ENCODE measurements around the gene PPARGC1A. TPM values are rescaled to one million over a fixed set of nuclear protein-coding genes. Genes with fewer than 3 reads are reported as not detected.

The PPARGC1A gene
- total RNA-seq, 1 experiment from 2014 or later = 1.9 TPM

DNA sequence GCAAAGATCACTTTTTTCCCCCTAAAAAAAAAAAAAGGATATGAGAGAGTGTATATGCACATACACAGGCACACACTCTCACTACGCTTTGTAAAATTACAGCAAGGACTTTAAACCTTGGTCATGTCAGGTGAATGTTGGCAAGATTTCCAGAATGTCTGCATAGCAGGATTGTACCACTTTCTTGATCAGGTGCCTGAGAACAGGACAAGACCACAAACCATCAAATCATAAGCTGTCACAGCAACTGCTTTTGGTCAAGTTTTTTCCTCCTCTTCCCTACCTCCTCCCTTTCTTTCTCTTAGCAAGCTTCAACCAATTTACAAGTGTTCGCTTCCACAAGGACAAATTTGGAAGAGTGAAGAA lies 15.3 kb downstream of the PPARGC1A start (continued):
- no peak for TF ChIP-seq ARID4B (CRISPR knock-in tag; IDR thresholded peaks at IDR 0.05; ENCODE audit: borderline replicate concordance)
- no peak for TF ChIP-seq NR2C2 (CRISPR knock-in tag; IDR thresholded peaks at IDR 0.05)
- no peak for TF ChIP-seq IRF1 (CRISPR knock-in tag; IDR thresholded peaks at IDR 0.05)
- TF ChIP-seq CREM (CRISPR knock-in tag; IDR thresholded peaks at IDR 0.05) = no peak

DNA sequence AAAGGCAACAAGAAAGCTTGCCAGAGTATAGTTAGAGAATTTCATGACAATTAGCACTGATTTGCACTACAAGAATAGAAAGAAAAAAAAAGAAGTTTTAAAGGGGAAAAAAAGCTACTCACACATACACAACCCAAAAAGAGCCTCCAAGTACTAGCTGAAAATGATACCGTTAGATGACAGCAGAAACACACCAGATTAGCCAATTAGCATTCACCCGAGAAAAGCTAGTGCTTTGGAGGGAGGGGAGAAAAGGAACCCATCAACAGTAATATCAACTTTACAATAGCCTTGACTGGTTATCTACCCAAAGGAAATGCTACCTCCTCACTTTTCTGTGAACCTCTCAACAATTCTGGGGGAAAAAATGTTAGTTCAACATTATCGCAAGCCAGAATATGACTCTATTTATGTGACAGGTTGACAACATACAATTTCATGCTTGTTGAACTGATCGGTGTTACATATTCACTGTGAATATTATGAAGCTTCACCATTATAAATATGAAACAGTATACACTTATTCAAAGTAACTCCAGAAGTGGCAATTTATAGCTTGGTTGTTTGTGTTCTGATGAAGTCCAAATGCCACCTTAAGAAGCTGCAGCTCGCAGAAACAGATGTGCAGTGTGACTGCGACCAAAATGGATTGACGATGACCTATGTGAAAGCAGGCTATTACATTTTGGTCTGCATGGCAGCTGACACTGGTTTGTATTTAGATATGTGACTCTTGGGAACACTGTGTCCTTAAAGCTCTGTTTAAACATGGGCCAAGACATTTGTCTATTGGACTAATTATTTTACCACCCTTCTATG lies 15.9 kb downstream of the PPARGC1A start:
- peaks cover 42% of the 10 kb centered on the region for H3K4me1 Mint-ChIP-seq
- TF ChIP-seq MXD4 (CRISPR knock-in tag; IDR thresholded peaks at IDR 0.05; ENCODE audit: borderline replicate concordance) (no peak), FOXP1 (CRISPR knock-in tag; IDR thresholded peaks at IDR 0.05; ENCODE audit: borderline replicate concordance) (no peak), OVOL2 (CRISPR knock-in tag; IDR thresholded peaks at IDR 0.05; ENCODE audit: borderline replicate concordance) (no peak), MYBL2 (CRISPR knock-in tag; IDR thresholded peaks at IDR 0.05) (no peak), ZNF396 (CRISPR knock-in tag; IDR thresholded peaks at IDR 0.05; ENCODE audit: borderline replicate concordance) (no peak), ZNF671 (CRISPR knock-in tag; IDR thresholded peaks at IDR 0.05) (no peak), CTCF (IDR thresholded peaks at IDR 0.05) (no peak), ETV6 (CRISPR knock-in tag; IDR thresholded peaks at IDR 0.05) (no peak), GTF2I (CRISPR knock-in tag; conservative IDR thresholded peaks at IDR 0.05) (no peak), NR2C2 (CRISPR knock-in tag; IDR thresholded peaks at IDR 0.05) (no peak), RORB (CRISPR knock-in tag; IDR thresholded peaks at IDR 0.05) (no peak)
- ChIA-PET CTCF (interaction anchor here (1.2 kb wide), 1 partner anchor 93 kb away, joined by 3 read pairs; no protein-coding TSS in a partner anchor), POLR2A (interaction anchor here (0.6 kb wide), 1 partner anchor 326 kb away, joined by 4 read pairs; no protein-coding TSS in a partner anchor)
- DNase-seq (ENCODE audit: low spot score) (no peak), ATAC-seq (no peak)
- H3K27me3 Mint-ChIP-seq (ENCODE audit: low read depth) = no peaks in the 10 kb centered on the region; the same call in 1 of the 2 replicates
- no peaks in the 10 kb centered on the region for H3K36me3 Mint-ChIP-seq
- H3K9me3 Mint-ChIP-seq = no peaks in the 10 kb centered on the region
- H3K4me3 Mint-ChIP-seq = no peak overlapping the region
- H3K27ac Mint-ChIP-seq = no peak overlapping the region

DNA sequence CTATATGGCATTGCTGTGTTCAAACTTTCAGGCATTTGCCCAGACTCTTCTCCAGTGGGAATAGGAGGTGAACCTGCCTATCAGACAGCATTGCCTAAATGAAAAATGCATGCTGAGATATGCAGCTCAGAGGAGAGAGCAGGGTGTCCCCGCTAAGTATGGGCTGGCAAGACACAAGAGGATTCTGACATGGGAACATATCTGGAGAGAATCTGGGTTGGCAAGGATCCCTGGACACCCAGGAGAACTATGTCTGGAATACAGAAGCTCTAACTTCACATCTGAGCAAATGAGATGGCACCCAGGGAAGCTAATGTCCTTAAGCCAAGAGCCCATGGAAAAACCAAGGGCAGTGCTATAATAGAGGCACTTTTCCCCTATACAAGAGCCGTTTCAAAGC lies 18.4 kb downstream of the PPARGC1A start:
- no peak for ATAC-seq
- DNase-seq (ENCODE audit: low spot score) = no peak
- H3K4me1 Mint-ChIP-seq = peaks cover 29% of the 10 kb centered on the region
- no peaks in the 10 kb centered on the region; the same call in 1 of the 2 replicates for H3K27me3 Mint-ChIP-seq (ENCODE audit: low read depth)
- H3K27ac Mint-ChIP-seq = no peak overlapping the region
- POLR2A ChIA-PET = no interaction called here
- no peak for TF ChIP-seq ZNF532 (CRISPR knock-in tag; IDR thresholded peaks at IDR 0.05; ENCODE audit: borderline replicate concordance)
- TF ChIP-seq ERG (CRISPR knock-in tag; IDR thresholded peaks at IDR 0.05) = no peak
- no peak for TF ChIP-seq TCF7 (CRISPR knock-in tag; IDR thresholded peaks at IDR 0.05; ENCODE audit: low read depth)
- TF ChIP-seq CREM (CRISPR knock-in tag; IDR thresholded peaks at IDR 0.05) = no peak
- no peak for TF ChIP-seq TEAD1 (CRISPR knock-in tag; IDR thresholded peaks at IDR 0.05)
- no peak for TF ChIP-seq ZBTB21 (CRISPR knock-in tag; IDR thresholded peaks at IDR 0.05; ENCODE audit: borderline replicate concordance)
- CTCF ChIA-PET = no interaction called here
- no peaks in the 10 kb centered on the region for H3K36me3 Mint-ChIP-seq
- H3K4me3 Mint-ChIP-seq = no peak overlapping the region
- no peaks in the 10 kb centered on the region for H3K9me3 Mint-ChIP-seq
